Ovary (tissue), 9 donors: ENCODE data around the gene LSMEM2. TPM values are rescaled to one million over a fixed set of nuclear protein-coding genes. Genes with fewer than 3 reads are reported as not detected.

Source experiments
- DNase-seq, 5 donors: peaks; one replicate each; pipeline ENCODE4 v3.0.0-alpha.2; 2019 to 2020
- H3K27ac ChIP-seq, 2 donors: fragments of 200-600 bp; one replicate each; pipeline versions ENCODE4 v1.5.1 to v1.8.0; 2019 to 2022
- H3K27me3 ChIP-seq: fragments of 200-600 bp; one replicate; pipeline ENCODE4 v1.8.0; 2022
- H3K36me3 ChIP-seq: fragments of 200-600 bp; sonication (generic); one replicate; pipeline ENCODE4 v1.5.1; 2019
- H3K4me1 ChIP-seq: one replicate; pipeline ENCODE4 v1.8.1; 2013; ENCODE audit warnings: mild to moderate bottlenecking, moderate library complexity; ENCODE audit not compliant: insufficient read depth
- H3K4me3 ChIP-seq: fragments of 200-600 bp; sonication (generic); one replicate; pipeline ENCODE4 v1.5.1; 2017
- H3K9me3 ChIP-seq, 2 donors: fragments of 200-600 bp in 1 of 2; sonication (generic) in 1 of 2; one replicate each; pipeline versions ENCODE4 v1.5.1 to v1.8.1; 2013 to 2019; ENCODE audit warnings: mild to moderate bottlenecking in 1 of 2, moderate library complexity in 1 of 2
- CTCF ChIP-seq, 3 donors: fragments of 450-650 bp in 2 of 3; fragments of 200-600 bp in 1 of 3; IDR thresholded peaks; one replicate each; pipeline versions ENCODE4 v1.5.1 to v1.8.0; 2016 to 2022; ENCODE audit warnings: antibody characterized with exemption in 3 of 3, mild to moderate bottlenecking in 1 of 3
- EP300 ChIP-seq: sonication (generic); formaldehyde crosslinking; IDR thresholded peaks from one replicate; pipeline ENCODE4 v1.6.1; 2017; ENCODE audit warnings: antibody characterized with exemption
- POLR2A ChIP-seq: fragments of 450-650 bp; IDR thresholded peaks from one replicate; pipeline ENCODE4 v1.6.1; 2017; ENCODE audit warnings: antibody characterized with exemption, mild to moderate bottlenecking, moderate library complexity
- WGBS, 3 donors: extraction: QIAGEN DNeasy Blood & Tissue Kit in 1 of 3; methylation state at CpG; one replicate each; pipeline versions ENCODE4 v1.1.5 to v1.1.7; 2013 to 2017; 5-methylcytosine and 5-hydroxymethylcytosine counted together
- intact Hi-C, 4 donors: fragments of 100-400 bp; cut with DNase I; formaldehyde crosslinking; loops; one replicate each; pipeline versions ENCODE4 v1.11.0 to v1.15.1; 2022 to 2023
- polyA plus RNA-seq, 2 donors: library from polyadenylated mRNA; stranded (reverse); fragments of 200-250 nt in 1 of 2; fragments of 350-450 nt in 1 of 2; fragmentation: Illumina TruSeq in 1 of 2; extraction: RNeasy Lipid Tissue Mini Kit (QIAGEN cat#74804) in 1 of 2; gene quantifications; one replicate each; pipeline ENCODE4 v1.2.3, GENCODE V29; 2013 to 2014
- total RNA-seq, 7 donors: library from RNA; depleted of rRNA in 2 of 7; stranded (reverse); fragments of >200 nt in 2 of 7; fragmentation: NEBNext Ultra II Directional in 3 of 7; extraction: Animal tissue kit (Norgen Biotek cat#: 25700) in 3 of 7; gene quantifications; one replicate each; pipeline versions ENCODE4 v1.1.0 to v1.2.4, GENCODE V29; 2016 to 2023
- donor health status: DM: no; HTN: no; CAD: no; lungs with moderate emphysema.
- donor health status: DM: no; HTN: no; CAD: no.
- donor health status: Bipolar disorder and iron deficiency.
- donor health status: DM: yes; HTN: yes; CAD: no.
- donor health status: DM: no; HTN: no; CAD: no.
- donor health status: DM: yes; HTN: yes; CAD: no.

LSMEM2 gene
- total and polyA plus RNA-seq, 9 donors = 0.42 to 1.4 (median 0.76) TPM; not detected in 2

- peak; percentile 90 to 93 (median 90) for DNase-seq
- Histone ChIP-seq H3K27me3 (no peaks in the 10 kb centered on the region), H3K9me3 (no peaks in the 10 kb centered on the region), H3K27ac (peak overlapping the region; percentile 71 to 95), H3K4me3 (peak overlapping the region; percentile 65), H3K36me3 (no peaks in the 10 kb centered on the region), H3K4me1 (peaks cover 22% of the 10 kb centered on the region)
- intact Hi-C loops = loop anchor here in 2 of 4 donors (2.0 to 10.0 kb wide), 2 partner anchors 19 to 57 kb away; partner anchors contain the start of genes HYAL1 (in 1 of the 2) and SEMA3B (in 1 of the 2)
- WGBS, 3 donors = 0 to 2% (median 1%) methylated on average over 30 to 59 of the region's 59 CpGs
- peak; percentile 46 to 61 (median 46) for TF ChIP-seq CTCF (IDR thresholded peaks at IDR 0.05)
- TF ChIP-seq POLR2A = peak; percentile 65
- TF ChIP-seq EP300 = no peak
Observed at GRCh38 chr3:50321336-50322114, 42.6 kb downstream of the LSMEM2 start.

GRCh38 chr3:50322115-50322385 lies 43.2 kb downstream of the LSMEM2 start:
- Histone ChIP-seq H3K9me3 (no peaks in the 10 kb centered on the region), H3K4me3 (peak overlapping the region; percentile 65), H3K36me3 (no peaks in the 10 kb centered on the region), H3K4me1 (peaks cover 22% of the 10 kb centered on the region), H3K27me3 (no peaks in the 10 kb centered on the region), H3K27ac (peak overlapping the region; percentile 71 to 95)
- TF ChIP-seq POLR2A (peak; percentile 42), CTCF (IDR thresholded peaks at IDR 0.05) (no peak), EP300 (no peak)
- no peak for DNase-seq
- intact Hi-C loops = loop anchor here in 1 of 4 donors (10.0 kb wide), 1 partner anchor 57 kb away; the partner anchor contains the start of gene SEMA3B
- WGBS, 3 donors = 2 to 6% (median 2%) methylated on average over 13 to 14 of the region's 14 CpGs

- Histone ChIP-seq H3K36me3 (no peaks in the 10 kb centered on the region), H3K27me3 (no peaks in the 10 kb centered on the region), H3K27ac (peak within 1 kb of the TSS; percentile 71 to 95), H3K4me1 (peaks cover 26% of the 10 kb centered on the region), H3K4me3 (peak within 1 kb of the TSS; percentile 65), H3K9me3 (no peaks in the 10 kb centered on the region)
- DNase-seq = peak; percentile 84 to 92 (median 89)
- no peak for TF ChIP-seq POLR2A
- WGBS, 3 donors = 6 to 13% (median 8%) methylated on average over 26 to 31 of the region's 31 CpGs
- intact Hi-C loops = loop anchor here in 1 of 4 donors (10.0 kb wide), 1 partner anchor 58 kb away; the partner anchor contains the start of gene SEMA3B
Observed at GRCh38 chr3:50322386-50323091, 43.7 kb downstream of the LSMEM2 start, which contains the start of gene HYAL2. Gene HYAL2 (minus strand): TSS chr3:50322745. CDS start chr3:50320489, 2,256 bp downstream.

- H3K4me3 ChIP-seq = no peak overlapping the region
- no peaks in the 10 kb centered on the region for H3K9me3 ChIP-seq
- 33 to 40% (median 34%) methylated on average over 4 of the region's 4 CpGs for WGBS, 3 donors
- TF ChIP-seq EP300 (no peak), CTCF (IDR thresholded peaks at IDR 0.05) (no peak), POLR2A (no peak)
- no peaks in the 10 kb centered on the region for H3K36me3 ChIP-seq
- intact Hi-C loops = loop anchor here in 1 of 4 donors (10.0 kb wide), 1 partner anchor 58 kb away; the partner anchor contains the start of gene SEMA3B
- peak overlapping the region; percentile 71 to 95 for H3K27ac ChIP-seq
- DNase-seq = peak in 1 of 5 donors; percentile 58
- H3K4me1 ChIP-seq = peaks cover 26% of the 10 kb centered on the region
- H3K27me3 ChIP-seq = no peaks in the 10 kb centered on the region
Observed at GRCh38 chr3:50323092-50323600, 44.3 kb downstream of the LSMEM2 start.
